ENCODE measurements around the gene PCDHGB3.
"Not testable (repeated sequence)": the region's sequence is repeated elsewhere in the genome, so short reads cannot be mapped to it uniquely, and the experiment has no call there.

PCDHGB3 gene

GRCh38 chr5:141398608-141399007 lies 28.6 kb downstream of the PCDHGB3 start:
- peaks cover 21% of the 10 kb centered on the region for H3K9me3 ChIP-seq

GRCh38 chr5:141399555-141400258 lies 29.7 kb downstream of the PCDHGB3 start:
- H3K4me3 ChIP-seq (ENCODE audit: low read depth in 1 of 2, low read length in 1 of 2): no peak overlapping the region
- no peaks in the 10 kb centered on the region for H3K4me1 ChIP-seq (ENCODE audit: control insufficient read depth in 1 of 2, insufficient read depth in 1 of 2, low read depth in 1 of 2, low read length in 1 of 2)
- H3K27ac ChIP-seq: no peak overlapping the region
- H3K36me3 ChIP-seq: no peaks in the 10 kb centered on the region
- peaks cover 15% of the 10 kb centered on the region for H3K9me3 ChIP-seq
- H3K27me3 ChIP-seq: peaks cover 98% of the 10 kb centered on the region
- TF ChIP-seq CTCF (IDR thresholded peaks at IDR 0.05): no peak

More at GRCh38 chr5:141398608-141399007, 28.6 kb downstream of the PCDHGB3 start:
- Histone ChIP-seq H3K36me3 (no peaks in the 10 kb centered on the region), H3K4me3 (ENCODE audit: low read depth in 1 of 2, low read length in 1 of 2) (no peak overlapping the region), H3K27me3 (peaks cover 98% of the 10 kb centered on the region), H3K27ac (no peak overlapping the region), H3K4me1 (ENCODE audit: control insufficient read depth in 1 of 2, insufficient read depth in 1 of 2, low read depth in 1 of 2, low read length in 1 of 2) (no peaks in the 10 kb centered on the region)
- TF ChIP-seq CTCF (IDR thresholded peaks at IDR 0.05): no peak

GRCh38 chr5:141402553-141403243 lies 32.7 kb downstream of the PCDHGB3 start, which contains the start of gene PCDHGA9:
Gene PCDHGA9 (plus strand): TSS chr5:141402778. CDS start chr5:141402953, 175 bp downstream.
- Histone ChIP-seq H3K36me3 (no peaks in the 10 kb centered on the region), H3K27ac (no peak within 1 kb of the TSS), H3K4me1 (ENCODE audit: control insufficient read depth in 1 of 2, insufficient read depth in 1 of 2, low read depth in 1 of 2, low read length in 1 of 2) (no peaks in the 10 kb centered on the region), H3K27me3 (peaks cover 98% of the 10 kb centered on the region), H3K9me3 (peaks cover 15% of the 10 kb centered on the region), H3K4me3 (ENCODE audit: low read depth in 1 of 2, low read length in 1 of 2) (no peak within 1 kb of the TSS)
- TF ChIP-seq CTCF (IDR thresholded peaks at IDR 0.05): no peak

- peaks cover 100% of the 10 kb centered on the region for H3K27me3 ChIP-seq
- H3K4me3 ChIP-seq (ENCODE audit: low read depth in 1 of 2, low read length in 1 of 2): no peak overlapping the region
- H3K9me3 ChIP-seq: peaks cover 19% of the 10 kb centered on the region
- no peak for TF ChIP-seq CTCF (IDR thresholded peaks at IDR 0.05)
- H3K4me1 ChIP-seq (ENCODE audit: control insufficient read depth in 1 of 2, insufficient read depth in 1 of 2, low read depth in 1 of 2, low read length in 1 of 2): no peaks in the 10 kb centered on the region
- no peak overlapping the region for H3K27ac ChIP-seq
- no peaks in the 10 kb centered on the region for H3K36me3 ChIP-seq
Measured at GRCh38 chr5:141403387-141403786, 33.3 kb downstream of the PCDHGB3 start.

GRCh38 chr5:141407790-141408505 lies 37.9 kb downstream of the PCDHGB3 start, which contains the start of gene PCDHGB6:
Gene PCDHGB6 (plus strand): TSS chr5:141408021. CDS start chr5:141408203, 182 bp downstream.
- H3K4me1 ChIP-seq (ENCODE audit: control insufficient read depth in 1 of 2, insufficient read depth in 1 of 2, low read depth in 1 of 2, low read length in 1 of 2); H3K4me3 ChIP-seq (ENCODE audit: low read depth in 1 of 2, low read length in 1 of 2); H3K36me3 ChIP-seq; H3K27ac ChIP-seq: not testable (repeated sequence)
- peaks cover 100% of the 10 kb centered on the region for H3K27me3 ChIP-seq
- peaks cover 21% of the 10 kb centered on the region for H3K9me3 ChIP-seq

Data from neutrophil (primary cell).